Measurements from ENCODE around the gene SGF29.
"Not testable (repeated sequence)": the region's sequence is repeated elsewhere in the genome, so short reads cannot be mapped to it uniquely, and the experiment has no call there.

DNA sequence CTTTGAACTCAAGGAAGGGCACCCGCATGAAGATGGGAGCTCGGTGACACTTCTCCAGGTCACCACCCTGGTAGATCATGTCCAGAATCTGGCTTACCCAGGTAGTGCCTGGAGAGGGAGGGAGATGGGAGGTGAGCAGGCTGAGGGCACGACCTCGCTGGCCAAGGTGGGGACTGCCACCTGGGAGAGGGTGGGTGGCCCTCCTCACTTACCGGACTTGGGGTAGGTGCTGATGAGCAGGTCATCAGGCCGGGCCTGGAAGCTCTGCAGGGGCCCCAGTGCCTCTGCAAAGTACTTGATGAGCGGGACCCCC is 54.7 kb downstream of the SGF29 start:
- not testable (repeated sequence) for TF ChIP-seq EZH2 (IDR thresholded peaks at IDR 0.05; ENCODE audit: insufficient read depth, low read length)
- TF ChIP-seq, protein P1, sequence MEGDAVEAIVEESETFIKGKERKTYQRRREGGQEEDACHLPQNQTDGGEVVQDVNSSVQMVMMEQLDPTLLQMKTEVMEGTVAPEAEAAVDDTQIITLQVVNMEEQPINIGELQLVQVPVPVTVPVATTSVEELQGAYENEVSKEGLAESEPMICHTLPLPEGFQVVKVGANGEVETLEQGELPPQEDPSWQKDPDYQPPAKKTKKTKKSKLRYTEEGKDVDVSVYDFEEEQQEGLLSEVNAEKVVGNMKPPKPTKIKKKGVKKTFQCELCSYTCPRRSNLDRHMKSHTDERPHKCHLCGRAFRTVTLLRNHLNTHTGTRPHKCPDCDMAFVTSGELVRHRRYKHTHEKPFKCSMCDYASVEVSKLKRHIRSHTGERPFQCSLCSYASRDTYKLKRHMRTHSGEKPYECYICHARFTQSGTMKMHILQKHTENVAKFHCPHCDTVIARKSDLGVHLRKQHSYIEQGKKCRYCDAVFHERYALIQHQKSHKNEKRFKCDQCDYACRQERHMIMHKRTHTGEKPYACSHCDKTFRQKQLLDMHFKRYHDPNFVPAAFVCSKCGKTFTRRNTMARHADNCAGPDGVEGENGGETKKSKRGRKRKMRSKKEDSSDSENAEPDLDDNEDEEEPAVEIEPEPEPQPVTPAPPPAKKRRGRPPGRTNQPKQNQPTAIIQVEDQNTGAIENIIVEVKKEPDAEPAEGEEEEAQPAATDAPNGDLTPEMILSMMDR (IDR thresholded peaks at IDR 0.05; ENCODE audit: insufficient read depth, low read depth, low read length) = not testable (repeated sequence)
